Naive B cell (primary cell): ENCODE measurements around the gene CHN2. TPM values are rescaled to one million over a fixed set of nuclear protein-coding genes. Genes with fewer than 3 reads are reported as not detected.

Experiments
- ATAC-seq, 2 donors: fragments of 150-1000 bp; cut with Tn5 transposase; 2 replicates each; pipeline ENCODE4 v1.10.0; 2021; ENCODE audit warnings: low read depth in 2 of 2, mild to moderate bottlenecking in 2 of 2, moderate library complexity in 2 of 2
- DNase-seq: peaks from one replicate; pipeline ENCODE4 v3.0.0; 2022
- H3K27ac Mint-ChIP-seq, 6 donors: one replicate each; pipeline ENCODE4 v1.8.0; 2020 to 2022; ENCODE audit warnings: mild to moderate bottlenecking in 6 of 6, mixed read lengths in 6 of 6, moderate library complexity in 5 of 6, inconsistent platforms in 2 of 6
- H3K27me3 Mint-ChIP-seq, 3 donors: one replicate each; pipeline ENCODE4 v1.8.0; 2021 to 2022; ENCODE audit warnings: mixed read lengths in 3 of 3, mild to moderate bottlenecking in 1 of 3
- H3K36me3 Mint-ChIP-seq, 2 donors: one replicate each; pipeline ENCODE4 v1.8.0; 2020 to 2022; ENCODE audit warnings: mixed read lengths in 2 of 2, inconsistent platforms in 1 of 2, mild to moderate bottlenecking in 1 of 2
- H3K4me1 Mint-ChIP-seq, 3 donors: one replicate each; pipeline ENCODE4 v1.8.0; 2020 to 2022; ENCODE audit warnings: mixed read lengths in 3 of 3, inconsistent platforms in 1 of 3, mild to moderate bottlenecking in 1 of 3, moderate library complexity in 1 of 3
- H3K4me3 Mint-ChIP-seq, 8 donors: one replicate each; pipeline ENCODE4 v1.8.0; 2020 to 2022; ENCODE audit warnings: mild to moderate bottlenecking in 8 of 8, mixed read lengths in 8 of 8, moderate library complexity in 8 of 8, inconsistent platforms in 2 of 8
- H3K9me3 Mint-ChIP-seq, 7 donors: one replicate each; pipeline ENCODE4 v1.8.0; 2020 to 2022; ENCODE audit warnings: mixed read lengths in 7 of 7, mild to moderate bottlenecking in 5 of 7, inconsistent platforms in 2 of 7, moderate library complexity in 1 of 7
- polyA plus RNA-seq, 6 donors: library from polyadenylated mRNA; unstranded; fragments of 300-500 nt; fragmentation: Illumina TruSeq; gene quantifications; one replicate each; pipeline ENCODE4 v1.2.3, GENCODE V29; 2021; ENCODE audit warnings: low read depth in 6 of 6

The CHN2 gene
- polyA plus RNA-seq, 6 donors from 2014 or later = 0.27 TPM; not detected in 5

DNA sequence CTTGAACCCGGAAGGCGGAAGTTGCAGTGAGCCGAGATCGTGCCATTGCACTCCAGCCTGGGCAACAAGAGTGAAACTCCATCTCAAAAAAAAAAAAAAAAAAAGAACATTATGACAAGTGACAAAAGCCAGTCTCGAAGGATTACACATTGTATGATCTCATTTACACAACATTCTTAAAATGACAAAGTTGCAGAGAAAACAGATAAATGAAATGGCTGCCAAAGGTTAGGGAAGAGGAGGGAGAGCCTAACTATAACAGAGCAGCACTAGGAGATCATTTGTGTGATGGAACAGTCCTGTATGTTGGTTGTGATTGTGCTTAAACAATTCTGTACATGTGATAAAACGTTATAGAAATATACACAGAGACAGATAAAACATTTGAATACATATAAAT is 32.0 kb upstream of the CHN2 start:
- DNase-seq (no peak), ATAC-seq (no peak)
- Mint-ChIP-seq H3K9me3 (peaks cover 0 to 36% (median 17%) of the 10 kb centered on the region in 7 donors), H3K36me3 (no peaks in the 10 kb centered on the region), H3K27ac (no peak overlapping the region), H3K27me3 (peaks cover 20 to 41% (median 33%) of the 10 kb centered on the region in 3 donors), H3K4me1 (no peaks in the 10 kb centered on the region), H3K4me3 (no peak overlapping the region)

DNA sequence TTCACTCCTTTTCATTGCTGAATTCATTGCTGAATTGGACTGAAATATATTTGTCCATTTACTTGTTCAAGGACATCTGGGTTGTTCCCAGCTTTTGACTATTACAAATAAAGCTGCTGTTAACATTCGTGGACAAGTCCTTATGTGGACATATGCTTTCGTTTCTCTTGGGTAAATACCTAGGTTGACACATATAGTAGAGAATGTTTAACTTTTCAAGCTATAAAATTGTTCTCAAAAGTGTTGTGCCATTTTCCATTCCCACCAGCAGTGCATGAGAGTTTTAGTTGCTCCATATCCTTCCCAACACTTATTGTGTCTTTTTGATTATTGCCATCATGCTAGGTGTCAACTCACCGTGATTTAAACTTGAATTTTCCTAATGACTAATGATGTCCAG is 30.7 kb upstream of the CHN2 start:
- Mint-ChIP-seq H3K9me3 (peaks cover 0 to 36% (median 17%) of the 10 kb centered on the region in 7 donors), H3K4me3 (no peak overlapping the region)

DNA sequence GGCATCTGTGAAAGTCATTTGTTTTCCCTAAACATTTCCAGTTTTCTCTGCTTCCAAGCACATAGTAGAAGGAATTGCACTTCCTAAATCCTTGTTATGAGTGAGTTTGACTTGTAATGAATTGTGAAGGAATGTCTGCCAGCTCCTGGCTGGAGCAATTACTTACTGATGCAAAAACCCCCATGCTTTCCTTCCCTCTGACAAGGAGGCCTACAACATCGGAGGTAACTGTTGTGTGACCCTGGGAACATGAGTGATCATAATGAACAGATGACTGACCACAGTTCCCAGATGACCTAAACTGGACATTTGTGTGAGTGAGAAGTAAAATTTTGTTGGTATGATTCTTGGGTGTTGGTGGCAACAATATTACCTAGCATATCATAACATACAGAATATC is 26.9 kb upstream of the CHN2 start:
- Mint-ChIP-seq H3K27me3 (peaks cover 10 to 22% (median 18%) of the 10 kb centered on the region in 3 donors), H3K36me3 (no peaks in the 10 kb centered on the region), H3K27ac (no peak overlapping the region), H3K4me1 (no peaks in the 10 kb centered on the region), H3K9me3 (peaks cover 0 to 14% (median 7%) of the 10 kb centered on the region in 7 donors), H3K4me3 (no peak overlapping the region)
- no peak for ATAC-seq
- DNase-seq = no peak

More for the DNA sequence above, 30.7 kb upstream of the CHN2 start:
- Mint-ChIP-seq H3K27me3 (peaks cover 11 to 37% (median 23%) of the 10 kb centered on the region in 3 donors), H3K27ac (no peak overlapping the region), H3K4me1 (no peaks in the 10 kb centered on the region), H3K36me3 (no peaks in the 10 kb centered on the region)
- ATAC-seq (no peak), DNase-seq (no peak)

DNA sequence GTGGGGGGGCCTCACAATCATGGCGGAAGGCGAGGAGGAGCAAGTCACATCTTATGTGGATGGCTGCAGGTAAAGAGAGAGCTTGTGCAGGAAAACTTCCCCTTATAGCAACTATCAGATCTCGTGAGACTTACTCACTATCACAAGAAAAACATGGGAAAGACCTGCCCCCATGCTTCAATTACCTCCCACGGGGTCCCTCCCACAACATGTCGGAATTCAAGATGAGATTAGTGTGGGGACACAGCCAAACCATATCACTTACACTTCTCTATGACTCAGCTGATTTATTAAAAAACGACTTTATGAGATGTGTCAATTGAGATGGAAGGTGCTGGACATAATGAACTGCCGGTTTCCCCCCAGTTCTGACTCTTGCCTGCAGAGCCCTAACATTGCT is 23.8 kb upstream of the CHN2 start:
- H3K9me3 Mint-ChIP-seq = peaks cover 0 to 10% (median 5%) of the 10 kb centered on the region in 7 donors
- peaks cover 16 to 26% (median 17%) of the 10 kb centered on the region in 3 donors for H3K27me3 Mint-ChIP-seq
- H3K4me3 Mint-ChIP-seq = no peak overlapping the region
- no peaks in the 10 kb centered on the region for H3K4me1 Mint-ChIP-seq
- DNase-seq = no peak
- no peaks in the 10 kb centered on the region for H3K36me3 Mint-ChIP-seq
- no peak overlapping the region for H3K27ac Mint-ChIP-seq
- ATAC-seq = no peak

DNA sequence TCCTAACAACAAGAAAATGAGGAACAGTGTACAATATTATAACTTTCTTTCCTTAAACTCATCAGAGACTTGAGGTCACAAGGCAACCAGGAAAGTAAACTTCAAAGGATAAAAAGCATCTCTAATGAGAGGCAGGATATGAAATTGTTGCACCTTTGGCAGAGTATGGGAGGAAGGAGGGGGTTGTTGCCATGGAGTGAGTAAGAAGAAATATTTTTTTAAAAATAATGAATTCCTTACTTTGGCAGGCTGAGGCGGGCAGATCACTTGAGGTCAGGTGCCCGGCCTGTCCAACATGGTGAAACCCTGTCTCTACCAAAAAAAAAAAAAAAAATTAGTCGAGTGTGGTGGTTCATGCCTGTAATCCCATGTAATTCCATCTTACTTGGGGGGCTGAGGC is 21.1 kb upstream of the CHN2 start:
- Mint-ChIP-seq H3K27ac (no peak overlapping the region), H3K9me3 (peaks cover 0 to 4% (median 0%) of the 10 kb centered on the region in 7 donors), H3K36me3 (no peaks in the 10 kb centered on the region), H3K4me3 (no peak overlapping the region), H3K4me1 (peaks cover 0 to 2% (median 0%) of the 10 kb centered on the region in 3 donors), H3K27me3 (peaks cover 21 to 30% (median 29%) of the 10 kb centered on the region in 3 donors)
- DNase-seq (no peak), ATAC-seq (no peak)

DNA sequence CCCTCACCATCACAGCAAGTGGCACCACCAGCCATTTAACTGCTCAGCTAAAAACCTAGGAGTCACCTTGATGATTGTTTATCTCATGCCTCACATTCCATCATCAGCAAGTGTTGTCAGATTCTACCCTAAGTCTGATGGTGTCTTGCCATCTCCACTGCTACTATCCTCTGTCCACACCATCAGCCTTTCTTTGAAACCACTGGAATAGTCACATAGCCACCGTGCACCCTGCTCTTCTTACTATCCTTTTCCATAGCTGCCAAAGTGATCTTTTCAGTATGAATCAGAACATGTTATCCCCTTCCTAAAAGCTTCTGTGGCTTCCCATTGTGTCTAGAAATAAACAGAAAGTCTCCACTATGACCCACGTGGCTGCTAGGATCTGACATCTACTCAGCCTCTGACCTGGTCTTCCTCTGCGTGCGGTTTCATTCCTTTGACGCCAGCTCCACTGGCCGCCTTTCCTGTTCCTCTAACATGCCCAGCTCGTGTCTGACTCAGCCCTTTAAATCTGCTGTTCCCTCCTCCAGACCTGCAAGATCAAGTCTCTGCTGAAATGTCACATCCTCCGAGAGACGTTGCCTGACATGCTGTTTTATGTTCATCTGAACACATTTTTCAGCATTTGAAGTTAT is 16.5 kb upstream of the CHN2 start:
- Mint-ChIP-seq H3K36me3 (no peaks in the 10 kb centered on the region), H3K4me1 (peaks cover 0 to 2% (median 0%) of the 10 kb centered on the region in 3 donors), H3K9me3 (peaks cover 0 to 4% (median 0%) of the 10 kb centered on the region in 7 donors), H3K4me3 (no peak overlapping the region), H3K27me3 (peaks cover 11 to 20% (median 13%) of the 10 kb centered on the region in 3 donors), H3K27ac (no peak overlapping the region)
- no peak for ATAC-seq
- no peak for DNase-seq

DNA sequence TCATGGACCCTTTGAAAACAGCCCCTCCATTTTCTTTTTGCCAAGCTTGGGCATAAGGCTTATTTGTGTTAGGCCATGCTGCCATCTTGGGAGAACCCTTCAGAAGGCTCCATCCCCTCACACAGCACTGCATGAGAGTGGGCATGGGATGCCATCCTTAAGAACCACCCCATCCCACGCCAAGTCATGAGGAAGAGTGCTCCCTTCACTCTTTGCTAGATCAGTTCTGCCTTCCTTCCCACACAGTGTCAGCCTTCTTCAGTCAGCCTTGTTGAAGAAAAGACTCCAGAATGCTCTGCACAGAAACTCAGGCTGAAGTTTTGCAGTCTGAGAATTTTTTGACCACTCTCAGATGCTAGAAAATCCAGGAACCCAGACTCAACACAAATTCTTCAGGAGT is 15.5 kb upstream of the CHN2 start:
- no peak overlapping the region for H3K4me3 Mint-ChIP-seq
- DNase-seq (no peak), ATAC-seq (no peak)
- H3K9me3 Mint-ChIP-seq = peaks cover 0 to 2% (median 0%) of the 10 kb centered on the region in 7 donors
- no peak overlapping the region for H3K27ac Mint-ChIP-seq
- peaks cover 0 to 2% (median 0%) of the 10 kb centered on the region in 3 donors for H3K4me1 Mint-ChIP-seq
- H3K36me3 Mint-ChIP-seq = no peaks in the 10 kb centered on the region
- peaks cover 8 to 20% (median 13%) of the 10 kb centered on the region in 3 donors for H3K27me3 Mint-ChIP-seq

DNA sequence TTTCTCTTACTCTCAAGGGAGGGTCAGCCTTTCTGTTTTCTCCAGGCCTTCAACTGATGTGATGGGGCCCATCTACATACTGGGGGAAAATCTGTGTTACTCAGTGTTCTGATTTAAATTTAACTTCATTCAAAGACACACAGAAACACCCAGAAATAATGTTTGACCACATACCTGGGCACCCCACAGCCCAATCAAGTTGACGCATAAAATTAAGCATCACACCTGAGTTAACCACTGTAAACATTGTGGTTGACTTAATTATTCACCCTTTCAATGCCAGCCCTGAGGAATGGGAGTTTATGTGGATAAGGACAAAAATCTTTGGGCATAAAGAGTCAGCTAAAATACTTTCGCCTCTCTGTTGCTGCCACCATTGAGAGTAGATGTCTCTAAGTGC is 10.0 kb upstream of the CHN2 start:
- H3K4me1 Mint-ChIP-seq = peaks cover 0 to 1% (median 1%) of the 10 kb centered on the region in 3 donors
- H3K27ac Mint-ChIP-seq = no peak overlapping the region
- H3K27me3 Mint-ChIP-seq = peaks cover 5 to 20% (median 17%) of the 10 kb centered on the region in 3 donors
- no peak overlapping the region for H3K4me3 Mint-ChIP-seq
- ATAC-seq (no peak), DNase-seq (no peak)
- H3K9me3 Mint-ChIP-seq = no peaks in the 10 kb centered on the region
- no peaks in the 10 kb centered on the region for H3K36me3 Mint-ChIP-seq

DNA sequence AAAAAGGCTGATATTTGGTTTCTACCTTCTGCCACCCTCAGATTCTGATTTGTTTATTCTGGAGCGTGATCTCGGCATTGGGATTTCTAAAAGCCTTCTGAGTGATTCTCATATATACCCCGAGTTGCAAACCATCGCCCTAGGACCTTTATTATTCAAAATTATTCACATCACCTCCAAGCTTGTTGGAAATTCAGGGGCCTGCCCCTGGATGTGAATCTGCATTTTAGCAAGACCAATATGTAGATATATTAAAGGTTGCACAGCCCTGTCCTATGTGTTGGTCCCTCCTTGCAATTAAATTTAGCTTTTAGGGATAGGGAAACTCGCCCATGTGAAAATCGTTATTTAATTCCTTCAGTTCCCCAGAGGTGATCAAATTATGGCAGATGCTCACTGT is 9.0 kb upstream of the CHN2 start:
- Mint-ChIP-seq H3K9me3 (no peaks in the 10 kb centered on the region), H3K4me3 (no peak overlapping the region), H3K27me3 (peaks cover 15 to 30% (median 22%) of the 10 kb centered on the region in 3 donors), H3K4me1 (peaks cover 0 to 3% (median 2%) of the 10 kb centered on the region in 3 donors), H3K36me3 (no peaks in the 10 kb centered on the region), H3K27ac (no peak overlapping the region)
- DNase-seq (no peak), ATAC-seq (no peak)

DNA sequence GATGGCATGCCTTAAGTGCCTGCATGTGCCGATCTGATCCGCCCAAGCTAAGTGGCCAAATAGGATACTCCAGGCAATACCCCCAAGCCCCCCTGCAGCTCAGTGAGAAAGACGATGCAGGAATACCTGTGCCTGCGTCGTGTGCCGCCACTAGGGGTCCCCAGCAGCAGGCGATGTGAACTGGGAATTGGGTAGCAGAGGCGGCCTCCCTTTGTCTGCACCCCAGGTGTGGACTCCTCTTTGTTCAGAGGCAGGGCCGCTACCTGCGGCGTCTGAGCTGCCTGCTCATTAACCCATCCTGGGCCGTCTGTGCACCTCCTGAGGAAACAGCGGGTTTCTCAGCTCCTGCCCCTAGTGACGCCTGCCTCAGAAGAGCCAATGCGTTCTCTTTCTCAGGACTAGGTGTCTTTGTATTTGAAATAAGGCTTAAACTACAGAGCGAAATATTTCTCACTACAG is 4.8 kb upstream of the CHN2 start:
- peaks cover 38 to 66% (median 50%) of the 10 kb centered on the region in 3 donors for H3K27me3 Mint-ChIP-seq
- peaks cover 3 to 7% (median 6%) of the 10 kb centered on the region in 3 donors for H3K4me1 Mint-ChIP-seq
- H3K27ac Mint-ChIP-seq = no peak overlapping the region
- peak overlapping the region in 1 of 8 donors; percentile 60 for H3K4me3 Mint-ChIP-seq
- H3K9me3 Mint-ChIP-seq = no peaks in the 10 kb centered on the region
- DNase-seq = no peak
- H3K36me3 Mint-ChIP-seq = no peaks in the 10 kb centered on the region
- ATAC-seq = no peak

DNA sequence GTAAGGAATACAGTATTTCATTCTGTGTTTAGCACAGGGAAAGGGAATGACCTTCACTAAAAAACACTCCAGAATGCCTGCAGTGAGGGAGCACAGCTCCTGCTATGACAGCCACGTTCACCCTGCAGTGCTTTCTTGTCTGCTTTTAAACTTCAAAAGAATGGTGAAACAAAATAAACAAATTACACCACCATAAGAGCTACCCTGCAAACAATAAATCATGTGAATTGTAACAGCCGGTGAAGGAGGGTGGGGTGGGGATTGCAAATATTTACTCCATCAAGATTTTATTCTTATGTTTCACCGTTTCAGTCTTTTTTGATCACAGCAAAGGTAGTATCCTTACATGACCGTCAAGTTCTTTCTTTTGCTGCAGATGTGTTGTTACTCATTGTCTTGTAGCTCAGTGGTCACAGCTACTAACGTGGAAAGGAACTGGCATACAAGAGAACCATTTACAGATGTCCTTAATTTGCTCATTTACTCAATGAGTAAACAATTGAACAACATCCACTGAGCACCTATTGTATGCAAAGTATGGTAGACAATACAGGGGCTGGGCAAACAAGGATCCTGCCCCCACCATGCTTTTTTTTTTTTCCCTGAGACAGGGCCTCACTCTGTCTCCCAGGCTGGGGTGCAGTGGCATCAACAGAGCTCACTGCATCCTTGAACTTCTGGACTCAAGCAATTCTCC is 4.1 kb upstream of the CHN2 start:
- H3K4me3 Mint-ChIP-seq = no peak overlapping the region

DNA sequence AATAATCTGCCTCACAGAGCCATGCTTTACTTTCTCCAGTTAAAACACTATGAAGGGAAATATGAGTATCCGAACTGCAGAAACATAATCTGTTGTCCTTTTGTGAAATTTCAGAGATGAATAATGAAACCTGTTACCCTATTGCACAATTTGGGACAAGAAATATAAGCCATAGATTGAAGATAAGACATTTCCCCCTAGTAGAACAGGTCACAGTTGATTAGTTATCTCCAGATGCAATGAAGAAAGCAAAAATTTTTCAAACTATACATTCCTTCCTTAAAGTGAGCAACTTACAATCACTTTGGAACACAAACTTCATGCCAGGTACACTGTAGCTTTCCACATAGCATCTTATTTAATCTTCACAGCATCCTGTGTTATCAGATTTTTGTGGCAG is 2.3 kb upstream of the CHN2 start:
- no peaks in the 10 kb centered on the region for H3K9me3 Mint-ChIP-seq
- H3K36me3 Mint-ChIP-seq = no peaks in the 10 kb centered on the region

More for the DNA sequence above, 4.1 kb upstream of the CHN2 start:
- no peak for DNase-seq
- H3K9me3 Mint-ChIP-seq = no peaks in the 10 kb centered on the region
- no peaks in the 10 kb centered on the region for H3K36me3 Mint-ChIP-seq
- ATAC-seq = no peak
- peaks cover 43 to 70% (median 57%) of the 10 kb centered on the region in 3 donors for H3K27me3 Mint-ChIP-seq
- peaks cover 10 to 12% (median 10%) of the 10 kb centered on the region in 3 donors for H3K4me1 Mint-ChIP-seq
- peak overlapping the region in 1 of 6 donors; percentile 32 for H3K27ac Mint-ChIP-seq

DNA sequence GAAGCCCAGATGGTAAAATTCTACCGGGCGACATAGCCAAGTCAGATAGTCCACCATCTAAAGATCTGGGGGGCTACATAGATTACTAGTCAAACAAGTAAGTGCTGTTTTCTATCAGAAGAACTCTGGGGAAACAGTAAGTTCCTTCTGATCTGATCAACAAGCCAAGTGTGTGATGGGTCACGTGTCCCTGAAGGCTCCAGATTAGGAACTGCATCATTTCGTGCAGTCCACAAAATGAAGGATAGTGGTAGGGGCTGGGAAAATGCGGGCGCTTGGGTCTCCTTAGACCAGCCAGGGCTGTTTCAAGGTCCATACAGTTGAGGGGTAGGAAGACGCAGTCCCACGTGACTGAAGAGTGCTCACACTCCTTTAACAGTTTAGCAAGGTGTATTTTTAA is 1.8 kb upstream of the CHN2 start:
- no peak for DNase-seq
- Mint-ChIP-seq H3K27me3 (peaks cover 59 to 85% (median 72%) of the 10 kb centered on the region in 3 donors), H3K27ac (peak overlapping the region in 1 of 6 donors; percentile 21), H3K4me3 (peak overlapping the region in 3 of 8 donors; percentile 24 to 50 (median 39)), H3K36me3 (no peaks in the 10 kb centered on the region), H3K4me1 (peaks cover 11 to 21% (median 18%) of the 10 kb centered on the region in 3 donors), H3K9me3 (no peaks in the 10 kb centered on the region)
- no peak for ATAC-seq

More for the DNA sequence above, 2.3 kb upstream of the CHN2 start:
- peaks cover 11 to 21% (median 18%) of the 10 kb centered on the region in 3 donors for H3K4me1 Mint-ChIP-seq
- peak overlapping the region in 1 of 8 donors; percentile 5 for H3K4me3 Mint-ChIP-seq
- no peak overlapping the region for H3K27ac Mint-ChIP-seq
- ATAC-seq (no peak), DNase-seq (no peak)
- H3K27me3 Mint-ChIP-seq = peaks cover 56 to 80% (median 67%) of the 10 kb centered on the region in 3 donors
